Right lobe of liver (tissue), 6 donors: ENCODE results near the gene PHACTR2. TPM values are rescaled to one million over a fixed set of nuclear protein-coding genes. Genes with fewer than 3 reads are reported as not detected.
"Not testable (repeated sequence)": the region's sequence is repeated elsewhere in the genome, so short reads cannot be mapped to it uniquely, and the experiment has no call there.

Source experiments
- ATAC-seq, 4 donors: fragments of 200-7000 bp; cut with Tn5 transposase; one replicate each; pipeline ENCODE4 v1.9.1; 2020; ENCODE audit warnings: mild to moderate bottlenecking in 4 of 4, moderate library complexity in 4 of 4
- DNase-seq, 3 donors: peaks; one replicate each; pipeline ENCODE4 v3.0.0-alpha.2; 2020
- H3K27ac ChIP-seq, 3 donors: fragments of 200-600 bp; one replicate each; pipeline ENCODE4 v1.8.0; 2022
- H3K27me3 ChIP-seq, 2 donors: fragments of 200-600 bp; one replicate each; pipeline ENCODE4 v1.8.0; 2022
- H3K36me3 ChIP-seq, 4 donors: fragments of 200-600 bp; sonication (generic) in 1 of 4; one replicate each; pipeline versions ENCODE4 v1.5.1 to v1.8.0; 2017 to 2022; ENCODE audit warnings: control low read depth in 1 of 4
- H3K4me1 ChIP-seq, 4 donors: fragments of 200-600 bp; sonication (generic) in 1 of 4; one replicate each; pipeline versions ENCODE4 v1.5.1 to v1.8.0; 2017 to 2022; ENCODE audit warnings: control low read depth in 1 of 4
- H3K4me3 ChIP-seq, 3 donors: fragments of 200-600 bp; one replicate each; pipeline ENCODE4 v1.8.0; 2022
- H3K9me3 ChIP-seq, 4 donors: fragments of 200-600 bp; sonication (generic) in 1 of 4; one replicate each; pipeline versions ENCODE4 v1.5.1 to v1.8.0; 2017 to 2022; ENCODE audit warnings: control low read depth in 1 of 4
- CTCF ChIP-seq, 4 donors: fragments of 200-600 bp in 3 of 4; fragments of 450-650 bp in 1 of 4; IDR thresholded peaks; one replicate each; pipeline versions ENCODE4 v1.5.1 to v1.8.0; 2016 to 2022; ENCODE audit warnings: antibody characterized with exemption in 4 of 4, mild to moderate bottlenecking in 2 of 4
- POLR2A ChIP-seq: fragments of 450-650 bp; IDR thresholded peaks from one replicate; pipeline ENCODE4 v1.6.1; 2017; ENCODE audit warnings: antibody characterized with exemption, mild to moderate bottlenecking
- WGBS: methylation state at CpG from one replicate; pipeline ENCODE4 v1.1.6; 2018; ENCODE audit warnings: low coverage, low lambda C conversion rate; ENCODE audit not compliant: insufficient coverage; ENCODE audit errors: missing lambda C conversion rate; 5-methylcytosine and 5-hydroxymethylcytosine counted together
- intact Hi-C, 2 donors: fragments of 100-400 bp; cut with DNase I; formaldehyde crosslinking; loops; one replicate each; pipeline versions ENCODE4 v1.11.2 to v1.14.1; 2022
- total RNA-seq, 6 experiments: library from RNA; depleted of rRNA in 2 of 6; stranded (reverse); fragments of >200 nt in 2 of 6; fragmentation: NEBNext Ultra II Directional in 3 of 6; extraction: Animal tissue kit (Norgen Biotek cat#: 25700) in 3 of 6; gene quantifications; one replicate each; pipeline versions ENCODE4 v1.1.0 to v1.2.4, GENCODE V29; 2016 to 2023
- donor health status: DM: no; HTN: yes; CAD: no.
- donor health status: DM: no; HTN: no; CAD: no.
- donor health status: DM: no; HTN: no; CAD: no.
- donor health status: DM: no; HTN: yes; CAD: no.
- donor health status: DM: no; HTN: yes; CAD: no.

The PHACTR2 gene
- total RNA-seq, 6 experiments from 2014 or later = 14.0 to 62.7 (median 20.9) TPM

GRCh38 chr6:143793280-143793619 is 115.5 kb downstream of the PHACTR2 start:
- H3K4me1 ChIP-seq = no peaks in the 10 kb centered on the region
- intact Hi-C loops = no loop called here
- ATAC-seq (no peak), DNase-seq (no peak)
- no peaks in the 10 kb centered on the region for H3K27me3 ChIP-seq
- H3K4me3 ChIP-seq = no peak overlapping the region
- H3K27ac ChIP-seq = no peak overlapping the region
- H3K9me3 ChIP-seq = no peaks in the 10 kb centered on the region
- TF ChIP-seq CTCF (IDR thresholded peaks at IDR 0.05) (no peak), POLR2A (no peak)
- peaks cover 0 to 14% (median 0%) of the 10 kb centered on the region in 4 donors for H3K36me3 ChIP-seq

- H3K4me3 ChIP-seq, ATAC-seq, DNase-seq, H3K27ac ChIP-seq, H3K4me1 ChIP-seq, intact Hi-C loops, H3K27me3 ChIP-seq, H3K36me3 ChIP-seq, H3K9me3 ChIP-seq: not testable (repeated sequence)
- 86% methylated on average over 2 of the region's 2 CpGs for WGBS
Measured at GRCh38 chr6:143796551-143796950, 118.8 kb downstream of the PHACTR2 start.

GRCh38 chr6:143798487-143798886 is 120.7 kb downstream of the PHACTR2 start:
- H3K27ac ChIP-seq, intact Hi-C loops, DNase-seq, H3K9me3 ChIP-seq, H3K4me1 ChIP-seq, H3K27me3 ChIP-seq, H3K4me3 ChIP-seq, H3K36me3 ChIP-seq, ATAC-seq: not testable (repeated sequence)
- 84% methylated on average over 3 of the region's 3 CpGs for WGBS

GRCh38 chr6:143802833-143803565 is 125.2 kb downstream of the PHACTR2 start:
- Histone ChIP-seq H3K4me1 (no peaks in the 10 kb centered on the region), H3K36me3 (peaks cover 0 to 5% (median under 1%) of the 10 kb centered on the region in 4 donors), H3K9me3 (no peaks in the 10 kb centered on the region), H3K27ac (no peak overlapping the region), H3K27me3 (no peaks in the 10 kb centered on the region), H3K4me3 (no peak overlapping the region)
- no peak for DNase-seq
- intact Hi-C loops = no loop called here
- ATAC-seq = no peak
- 95% methylated on average over 8 of the region's 8 CpGs for WGBS
- TF ChIP-seq CTCF (IDR thresholded peaks at IDR 0.05) (no peak), POLR2A (no peak)

GRCh38 chr6:143803769-143804568 is 126.2 kb downstream of the PHACTR2 start:
- no peak overlapping the region for H3K4me3 ChIP-seq
- DNase-seq = no peak
- 87% methylated on average over 9 of the region's 9 CpGs for WGBS
- H3K27me3 ChIP-seq = no peaks in the 10 kb centered on the region
- no peaks in the 10 kb centered on the region for H3K4me1 ChIP-seq
- intact Hi-C loops = no loop called here
- ATAC-seq = no peak
- peaks cover 0 to 5% (median under 1%) of the 10 kb centered on the region in 4 donors for H3K36me3 ChIP-seq
- TF ChIP-seq POLR2A = no peak
- no peak for TF ChIP-seq CTCF (IDR thresholded peaks at IDR 0.05)
- H3K27ac ChIP-seq = no peak overlapping the region
- no peaks in the 10 kb centered on the region for H3K9me3 ChIP-seq
